Mucosa of stomach (tissue), 1 donor: ENCODE measurements around the gene GPR61.

Experiments
- H3K27me3 ChIP-seq: one replicate; pipeline ENCODE4 v1.7.0; 2013; ENCODE audit warnings: mild to moderate bottlenecking, low read length; ENCODE audit not compliant: control insufficient read depth, insufficient read depth
- H3K36me3 ChIP-seq: one replicate; pipeline ENCODE4 v1.7.0; 2013; ENCODE audit warnings: low read length; ENCODE audit not compliant: control insufficient read depth, insufficient read depth
- H3K4me1 ChIP-seq: one replicate; pipeline ENCODE4 v1.7.0; 2013; ENCODE audit warnings: mild to moderate bottlenecking, low read length; ENCODE audit not compliant: control insufficient read depth, insufficient read depth
- H3K4me3 ChIP-seq: one replicate; pipeline ENCODE4 v1.7.0; 2013; ENCODE audit warnings: low read length
- H3K9ac ChIP-seq: one replicate; pipeline ENCODE4 v1.7.0; 2013; ENCODE audit warnings: mild to moderate bottlenecking, low read length, moderate library complexity
- H3K9me3 ChIP-seq: one replicate; pipeline ENCODE4 v1.7.0; 2013; ENCODE audit warnings: mild to moderate bottlenecking, low read length, moderate library complexity; ENCODE audit not compliant: control insufficient read depth
- donor health status: Pancreatic carcinoma.

GPR61 gene

DNA sequence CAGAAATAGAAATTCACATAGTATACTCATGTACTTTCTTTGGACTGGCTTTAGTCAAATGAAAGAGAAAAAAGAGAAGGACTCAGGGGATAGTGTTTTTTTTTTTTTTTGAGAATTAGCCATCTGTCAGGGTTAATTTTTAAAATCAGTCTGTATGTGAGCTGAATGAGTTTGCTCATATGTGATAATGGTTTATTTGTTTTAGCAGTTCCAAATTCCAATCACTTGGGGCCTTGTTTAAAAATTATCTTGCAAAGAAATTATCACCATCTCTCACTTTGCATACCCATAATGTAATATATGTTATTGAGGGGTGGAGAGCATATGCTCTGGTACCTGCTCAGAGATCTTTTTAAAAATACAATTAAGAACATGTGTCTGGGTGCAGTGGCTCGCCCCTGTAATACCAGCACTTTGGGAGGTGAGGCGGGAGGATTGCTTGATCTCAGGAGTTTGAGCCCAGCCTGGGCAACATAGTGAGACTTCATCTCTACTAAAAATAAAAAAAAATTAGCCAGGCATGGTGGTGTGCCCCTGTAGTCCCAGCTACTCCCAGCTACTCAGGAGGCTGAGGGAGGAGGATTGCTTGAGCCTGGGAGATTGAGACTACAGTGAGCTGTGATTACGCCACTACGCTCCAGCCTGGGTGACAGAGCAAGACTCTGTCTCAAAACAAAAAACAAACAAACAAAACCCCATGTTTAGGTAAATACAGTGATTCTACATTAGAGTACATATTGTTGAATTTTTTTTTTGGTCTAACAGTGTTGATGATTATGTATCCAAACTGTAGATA is 28.4 kb downstream of the GPR61 start:
- Histone ChIP-seq H3K4me3 (no peak overlapping the region), H3K9ac (no peak overlapping the region), H3K27me3 (no peaks in the 10 kb centered on the region), H3K4me1 (peaks cover 26% of the 10 kb centered on the region), H3K9me3 (no peaks in the 10 kb centered on the region), H3K36me3 (no peaks in the 10 kb centered on the region)

GRCh38 chr1:109569323-109569722 is 29.7 kb downstream of the GPR61 start:
- H3K9ac ChIP-seq = no peak overlapping the region
- no peak overlapping the region for H3K4me3 ChIP-seq
- H3K36me3 ChIP-seq = no peaks in the 10 kb centered on the region
- H3K4me1 ChIP-seq = peaks cover 19% of the 10 kb centered on the region
- no peaks in the 10 kb centered on the region for H3K27me3 ChIP-seq
- no peaks in the 10 kb centered on the region for H3K9me3 ChIP-seq

DNA sequence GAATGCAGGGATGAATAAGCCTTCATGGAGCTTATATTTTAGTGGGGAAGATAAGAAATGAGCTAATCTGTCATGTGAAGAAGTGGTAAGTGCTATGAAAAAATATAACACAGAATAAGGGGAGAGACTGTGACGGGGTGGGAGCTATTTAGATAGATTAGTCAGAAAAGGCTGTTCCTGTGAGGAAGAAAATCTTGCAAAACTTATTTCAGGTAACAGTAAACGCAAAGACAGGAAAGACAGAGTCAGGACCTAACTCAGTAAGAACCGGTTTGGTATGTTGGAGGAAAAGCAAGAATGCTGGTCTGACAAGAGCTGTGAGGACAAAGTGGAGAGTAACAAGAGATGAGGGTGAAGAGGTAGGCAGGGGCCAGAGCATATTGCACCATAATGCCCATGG is 30.7 kb downstream of the GPR61 start:
- Histone ChIP-seq H3K4me3 (no peak overlapping the region), H3K36me3 (no peaks in the 10 kb centered on the region), H3K4me1 (peaks cover 19% of the 10 kb centered on the region), H3K9me3 (no peaks in the 10 kb centered on the region), H3K9ac (no peak overlapping the region), H3K27me3 (no peaks in the 10 kb centered on the region)

DNA sequence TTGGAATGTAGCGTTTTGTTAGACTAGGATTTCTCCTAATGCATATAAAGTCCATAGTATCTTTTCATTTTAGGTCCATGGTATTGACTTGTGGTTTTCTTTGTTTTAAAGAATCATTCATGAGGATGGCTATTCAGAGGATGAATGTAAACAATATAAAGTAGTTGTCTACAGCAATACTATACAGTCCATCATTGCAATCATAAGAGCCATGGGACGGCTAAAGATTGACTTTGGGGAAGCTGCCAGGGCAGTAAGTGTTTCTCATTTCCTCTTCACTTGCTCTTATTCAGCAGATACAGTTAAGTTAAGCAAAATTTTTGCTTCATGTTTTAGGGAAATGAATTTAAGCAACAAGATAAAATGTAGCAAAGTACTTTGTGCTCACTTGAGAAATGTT is 34.1 kb downstream of the GPR61 start:
- no peak overlapping the region for H3K4me3 ChIP-seq
- H3K4me1 ChIP-seq = peaks cover 4% of the 10 kb centered on the region
- no peaks in the 10 kb centered on the region for H3K9me3 ChIP-seq
- no peak overlapping the region for H3K9ac ChIP-seq
- H3K27me3 ChIP-seq = no peaks in the 10 kb centered on the region
- H3K36me3 ChIP-seq = no peaks in the 10 kb centered on the region

DNA sequence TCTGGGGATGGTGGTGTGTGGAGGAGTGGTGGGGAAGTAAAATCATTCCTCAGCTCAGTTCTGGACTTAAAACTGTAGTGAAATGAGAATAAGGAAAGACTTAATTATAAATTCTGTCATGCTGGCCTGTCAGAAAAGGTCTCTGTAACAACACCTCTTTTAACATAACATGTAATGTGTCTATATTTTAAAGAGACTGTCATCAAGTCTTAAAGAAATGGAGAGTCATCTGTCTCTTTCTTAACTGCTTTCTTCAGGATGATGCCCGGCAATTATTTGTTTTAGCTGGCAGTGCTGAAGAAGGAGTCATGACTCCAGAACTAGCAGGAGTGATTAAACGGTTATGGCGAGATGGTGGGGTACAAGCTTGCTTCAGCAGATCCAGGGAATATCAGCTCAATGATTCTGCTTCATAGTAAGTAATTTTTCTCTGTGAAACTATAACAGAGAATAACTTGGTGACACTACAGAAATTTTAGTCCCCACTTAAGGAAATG is 39.3 kb downstream of the GPR61 start:
- Histone ChIP-seq H3K9ac (no peak overlapping the region), H3K9me3 (no peaks in the 10 kb centered on the region)

GRCh38 chr1:109579491-109579890 is 39.8 kb downstream of the GPR61 start:
- no peaks in the 10 kb centered on the region for H3K4me1 ChIP-seq
- H3K9ac ChIP-seq = no peak overlapping the region
- H3K27me3 ChIP-seq = no peaks in the 10 kb centered on the region
- no peaks in the 10 kb centered on the region for H3K9me3 ChIP-seq
- H3K36me3 ChIP-seq = no peaks in the 10 kb centered on the region
- no peak overlapping the region for H3K4me3 ChIP-seq

More for the DNA sequence above, 39.3 kb downstream of the GPR61 start:
- no peaks in the 10 kb centered on the region for H3K27me3 ChIP-seq
- no peak overlapping the region for H3K4me3 ChIP-seq
- H3K4me1 ChIP-seq = no peaks in the 10 kb centered on the region
- no peaks in the 10 kb centered on the region for H3K36me3 ChIP-seq

- H3K4me3 ChIP-seq = no peak overlapping the region
- no peaks in the 10 kb centered on the region for H3K9me3 ChIP-seq
- H3K9ac ChIP-seq = no peak overlapping the region
- H3K4me1 ChIP-seq = no peaks in the 10 kb centered on the region
- H3K36me3 ChIP-seq = peaks cover 6% of the 10 kb centered on the region
- H3K27me3 ChIP-seq = no peaks in the 10 kb centered on the region
These were observed 42.3 kb downstream of the GPR61 start for GRCh38 chr1:109582021-109582420.

GRCh38 chr1:109584766-109585165 is 45.1 kb downstream of the GPR61 start:
- Histone ChIP-seq H3K9ac (no peak overlapping the region), H3K4me1 (no peaks in the 10 kb centered on the region), H3K27me3 (no peaks in the 10 kb centered on the region), H3K4me3 (no peak overlapping the region), H3K9me3 (no peaks in the 10 kb centered on the region), H3K36me3 (peaks cover 6% of the 10 kb centered on the region)

DNA sequence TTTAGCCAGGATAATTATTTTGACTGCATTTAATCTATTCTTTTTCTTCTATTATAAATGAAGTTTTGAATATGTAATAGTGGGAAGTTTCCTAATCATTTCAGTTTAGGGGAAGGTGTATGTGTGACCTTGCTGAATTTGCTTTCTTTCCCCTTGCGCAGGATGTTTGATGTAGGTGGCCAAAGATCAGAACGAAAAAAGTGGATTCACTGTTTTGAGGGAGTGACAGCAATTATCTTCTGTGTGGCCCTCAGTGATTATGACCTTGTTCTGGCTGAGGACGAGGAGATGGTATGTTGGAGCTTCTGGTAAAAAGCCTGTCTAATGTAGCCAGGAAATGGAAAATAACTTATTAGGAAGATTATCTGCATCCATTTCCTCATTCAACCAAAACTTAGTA is 46.4 kb downstream of the GPR61 start:
- Histone ChIP-seq H3K9me3 (no peaks in the 10 kb centered on the region), H3K4me1 (no peaks in the 10 kb centered on the region), H3K36me3 (peaks cover 6% of the 10 kb centered on the region), H3K9ac (no peak overlapping the region), H3K27me3 (no peaks in the 10 kb centered on the region), H3K4me3 (no peak overlapping the region)

GRCh38 chr1:109589177-109589576 is 49.5 kb downstream of the GPR61 start:
- Histone ChIP-seq H3K9ac (no peak overlapping the region), H3K36me3 (peaks cover 6% of the 10 kb centered on the region), H3K27me3 (no peaks in the 10 kb centered on the region), H3K9me3 (no peaks in the 10 kb centered on the region), H3K4me3 (no peak overlapping the region), H3K4me1 (no peaks in the 10 kb centered on the region)

DNA sequence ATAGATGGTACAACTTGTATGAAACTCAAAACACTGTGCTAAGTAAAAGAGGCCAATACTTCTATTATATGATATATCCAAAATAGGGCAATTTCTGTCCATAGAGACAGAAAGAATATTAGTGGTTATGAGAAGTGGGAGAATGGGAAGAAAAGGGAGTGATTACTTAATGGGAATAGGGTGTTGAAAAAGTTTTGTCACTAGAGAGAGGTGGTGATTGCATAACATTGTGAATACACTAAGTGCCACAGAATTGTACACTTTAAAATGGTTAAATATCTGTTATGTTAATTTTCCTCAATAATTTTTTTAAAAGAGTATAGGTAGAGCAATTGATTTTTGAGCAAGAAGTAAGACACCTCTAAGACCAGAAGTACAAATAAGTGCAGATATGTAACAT is 50.0 kb downstream of the GPR61 start:
- H3K27me3 ChIP-seq = no peaks in the 10 kb centered on the region
- no peak overlapping the region for H3K4me3 ChIP-seq
- H3K9ac ChIP-seq = no peak overlapping the region
- no peaks in the 10 kb centered on the region for H3K9me3 ChIP-seq
- H3K36me3 ChIP-seq = peaks cover 6% of the 10 kb centered on the region
- no peaks in the 10 kb centered on the region for H3K4me1 ChIP-seq

- Histone ChIP-seq H3K27me3 (no peaks in the 10 kb centered on the region), H3K36me3 (no peaks in the 10 kb centered on the region), H3K4me3 (no peak overlapping the region), H3K9ac (no peak overlapping the region), H3K9me3 (no peaks in the 10 kb centered on the region), H3K4me1 (no peaks in the 10 kb centered on the region)
These were observed 53.2 kb downstream of the GPR61 start for GRCh38 chr1:109592916-109593315.
